ENCODE results near the gene CBR3.

Gene CBR3

DNA sequence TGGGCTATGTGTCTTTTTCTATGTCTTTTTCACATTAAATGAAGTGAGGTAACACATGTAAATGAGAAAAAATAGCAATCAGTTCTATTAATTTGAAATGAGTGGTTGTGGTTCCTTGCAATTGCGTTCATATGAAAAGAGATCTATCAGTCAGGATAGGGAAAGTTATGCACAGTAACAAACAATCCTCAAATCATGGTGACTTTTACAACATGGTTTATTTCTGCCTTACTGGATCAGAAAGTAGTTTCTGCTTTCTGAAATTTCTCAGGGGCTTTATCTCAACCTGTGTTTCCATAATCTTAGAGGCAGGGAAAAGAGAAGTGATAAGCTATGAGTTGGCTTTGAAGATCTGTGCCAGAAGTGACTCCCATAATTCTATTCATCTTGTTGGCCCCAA lies 60.7 kb downstream of the CBR3 start:
- Mint-ChIP-seq H3K27ac (no peak overlapping the region), H3K27me3 (no peaks in the 10 kb centered on the region), H3K4me1 (no peaks in the 10 kb centered on the region), H3K4me3 (no peak overlapping the region), H3K9me3 (no peaks in the 10 kb centered on the region), H3K36me3 (ENCODE audit: low read depth) (peaks cover 12% of the 10 kb centered on the region)
- ATAC-seq (no peak), DNase-seq (no peak)
